ENCODE measurements around the gene MTG1.
"Not testable (repeated sequence)": the region's sequence is repeated elsewhere in the genome, so short reads cannot be mapped to it uniquely, and the experiment has no call there.

MTG1 gene

DNA sequence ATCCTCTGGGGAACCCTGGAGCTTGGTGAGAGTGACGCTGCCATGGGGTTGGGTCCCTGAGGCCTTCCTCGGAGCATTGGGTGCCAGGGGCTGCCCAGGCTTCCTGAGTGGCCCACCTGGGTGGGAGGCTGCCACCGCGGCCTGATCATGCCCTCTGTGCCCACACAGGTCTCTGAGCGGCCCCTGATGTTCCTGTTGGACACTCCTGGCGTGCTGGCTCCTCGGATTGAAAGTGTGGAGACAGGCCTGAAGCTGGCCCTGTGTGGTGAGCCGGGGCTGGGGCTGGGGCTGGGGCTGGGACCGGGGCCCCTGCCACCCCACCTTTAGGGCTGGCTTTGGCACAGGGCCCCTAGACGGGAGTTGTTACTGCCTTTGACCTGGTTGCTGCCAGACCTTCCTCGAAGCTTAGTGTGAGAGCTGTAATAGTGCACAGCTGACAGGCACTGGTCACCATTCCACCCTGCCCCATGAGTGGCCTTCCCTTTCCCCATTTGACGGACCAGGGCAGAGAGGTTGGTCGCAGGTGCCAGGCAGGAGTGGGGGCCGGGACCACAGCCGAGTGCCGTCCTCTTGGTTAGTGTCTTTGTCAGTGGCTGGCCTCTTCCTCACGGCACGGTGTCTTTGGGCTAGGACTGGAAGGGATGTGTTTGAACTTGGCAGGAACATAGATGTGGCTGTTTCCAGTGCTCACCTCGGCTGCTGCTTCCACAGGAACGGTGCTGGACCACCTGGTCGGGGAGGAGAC, 8.2 kb downstream of the MTG1 start:
- DNase-seq, result no peak

DNA sequence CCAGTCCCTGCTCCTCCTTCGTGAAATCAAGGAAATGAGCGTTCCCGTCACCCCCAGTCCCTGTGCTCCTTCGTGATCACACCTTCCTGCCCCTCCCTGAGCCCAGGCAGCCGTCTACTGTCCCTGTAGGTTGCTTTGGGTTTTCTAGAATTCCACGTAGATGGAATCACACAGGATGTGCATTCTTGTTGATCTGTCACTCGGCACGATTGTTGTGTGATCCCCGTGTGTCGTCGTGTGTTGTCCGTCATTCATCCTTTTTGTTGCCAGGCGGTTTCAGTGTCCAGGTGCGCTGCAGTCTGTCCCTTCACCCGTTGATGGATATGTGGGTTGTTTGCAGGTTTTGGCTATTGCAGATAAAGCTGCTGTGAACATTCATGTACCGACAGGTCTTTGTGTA, 9.4 kb downstream of the MTG1 start:
- no peak for DNase-seq

DNA sequence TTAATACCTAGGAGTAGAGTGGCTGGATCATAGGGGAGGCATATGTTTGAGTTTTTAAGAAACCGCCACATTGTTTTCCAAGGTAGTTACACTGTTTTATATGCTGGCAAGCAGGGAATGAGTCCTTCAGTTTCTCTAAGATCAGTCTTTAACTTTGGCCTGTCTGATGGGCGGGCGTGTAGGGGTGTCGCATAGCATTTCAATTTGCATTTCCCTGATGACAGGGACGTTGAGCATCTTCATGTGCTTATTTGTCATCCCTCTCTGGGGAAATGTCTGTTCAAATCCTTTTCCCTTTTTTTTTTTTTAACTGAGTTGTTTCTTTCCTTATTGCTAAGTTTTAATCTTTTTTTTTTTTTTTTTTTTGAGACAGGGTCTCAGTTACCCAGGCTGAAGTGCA, 9.8 kb downstream of the MTG1 start:
- no peak for DNase-seq

DNA sequence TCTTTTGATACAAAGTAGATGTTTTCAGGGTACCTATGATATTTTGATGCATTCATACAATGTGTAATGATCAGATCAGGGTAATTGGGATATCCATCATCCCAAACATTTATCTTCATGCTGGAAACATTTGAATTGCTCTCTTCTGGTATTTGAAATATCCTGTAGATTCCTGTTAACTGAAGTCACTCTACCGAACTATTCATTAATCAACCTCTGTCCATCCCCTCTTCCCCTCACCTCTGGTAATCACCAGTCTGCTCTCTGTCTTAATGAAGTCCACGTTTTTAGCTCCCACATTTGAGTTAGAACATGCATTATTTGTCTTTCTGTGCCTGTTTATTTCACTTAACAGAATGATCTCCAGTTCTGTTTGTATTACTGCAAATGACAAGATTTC, 11.3 kb downstream of the MTG1 start:
- DNase-seq, result no peak

DNA sequence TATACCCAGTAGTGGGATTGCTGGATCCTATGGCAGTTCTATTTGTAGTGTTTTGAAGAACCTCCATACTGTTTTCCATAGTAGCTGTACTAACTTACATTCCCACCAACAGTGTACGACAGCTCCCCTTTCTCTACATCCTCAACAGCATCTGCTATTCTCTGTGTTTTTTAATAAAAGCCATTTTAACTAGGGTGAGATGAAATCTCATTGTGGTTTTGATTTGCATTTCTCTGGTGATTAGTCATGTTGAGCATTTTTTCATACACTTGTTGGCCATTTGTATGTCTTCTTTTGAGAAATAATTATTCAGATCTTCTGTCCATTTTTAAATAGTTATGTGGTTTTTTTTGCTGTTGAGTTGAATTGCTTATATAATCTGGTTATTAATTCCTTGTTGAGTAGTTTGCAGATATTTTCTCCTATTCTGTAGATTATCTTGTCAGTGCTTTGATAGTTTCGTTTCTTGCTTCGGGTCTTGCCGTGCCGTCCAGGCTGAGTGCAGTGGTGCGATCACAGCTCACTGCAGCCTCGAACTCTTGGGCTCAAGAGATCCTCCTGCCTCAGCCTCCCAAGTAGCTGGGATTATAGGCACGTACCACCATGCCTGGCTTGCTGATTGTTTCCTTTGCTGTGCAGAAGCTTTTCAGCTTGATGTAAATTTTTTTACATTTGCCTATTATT, 12.0 kb downstream of the MTG1 start:
- no peak for DNase-seq

DNA sequence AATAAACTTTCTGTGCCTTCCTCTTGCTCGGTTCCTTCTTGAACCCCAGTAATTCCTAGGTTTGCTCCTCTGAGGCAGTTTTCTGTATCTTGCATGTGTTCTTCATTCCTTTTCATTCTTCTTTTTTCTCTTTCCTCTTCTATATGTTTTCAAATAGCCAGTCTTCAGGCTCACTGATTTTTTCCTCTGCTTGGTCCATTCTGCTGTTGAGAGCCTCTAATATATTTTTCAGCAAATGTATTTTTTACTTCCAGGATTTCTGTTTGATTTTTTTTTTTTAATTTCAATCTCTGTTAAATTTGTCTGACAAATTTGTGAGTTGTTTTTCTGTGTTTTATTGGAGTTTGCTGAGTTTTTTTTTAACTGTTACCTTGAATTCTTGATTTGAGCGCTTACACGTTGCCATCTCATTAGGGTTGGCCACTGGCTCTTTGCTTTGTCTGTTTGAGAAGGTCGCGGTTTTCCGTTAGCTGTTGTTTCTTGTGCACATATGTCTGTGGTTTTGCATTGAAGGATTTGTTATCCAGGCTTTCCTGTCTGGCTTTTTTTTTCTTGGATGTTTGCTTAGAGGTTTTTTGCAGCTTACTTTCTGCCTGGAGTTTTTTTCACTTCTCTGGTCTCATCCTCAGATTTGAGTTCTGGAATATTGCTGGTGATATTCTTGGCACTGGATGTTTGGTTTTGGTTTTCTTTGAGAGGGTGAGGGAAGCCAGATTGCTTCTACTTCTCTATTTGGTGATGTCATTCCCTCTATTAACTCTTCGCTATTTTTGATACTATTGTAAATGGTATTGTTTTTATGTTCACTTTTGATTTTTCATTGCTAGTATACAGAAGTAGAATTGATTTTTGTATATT, 17.8 kb downstream of the MTG1 start:
- no peak for DNase-seq

DNA sequence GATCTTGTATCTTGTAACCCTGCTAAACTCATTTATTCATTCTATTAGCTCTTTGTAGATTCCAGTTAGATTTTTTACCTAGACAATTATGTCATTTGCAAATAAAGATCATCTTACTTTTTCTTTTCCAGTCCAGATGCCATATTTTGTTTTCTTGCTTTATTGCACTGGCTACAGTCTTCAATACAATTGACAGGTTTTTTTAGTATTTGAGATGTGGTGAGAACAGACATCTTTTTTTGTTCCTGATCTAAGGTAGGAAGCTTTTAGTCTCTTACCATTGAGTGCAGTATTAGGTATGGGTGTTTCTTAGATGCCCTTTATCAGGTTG, 18.4 kb downstream of the MTG1 start:
- no peak for DNase-seq

DNA sequence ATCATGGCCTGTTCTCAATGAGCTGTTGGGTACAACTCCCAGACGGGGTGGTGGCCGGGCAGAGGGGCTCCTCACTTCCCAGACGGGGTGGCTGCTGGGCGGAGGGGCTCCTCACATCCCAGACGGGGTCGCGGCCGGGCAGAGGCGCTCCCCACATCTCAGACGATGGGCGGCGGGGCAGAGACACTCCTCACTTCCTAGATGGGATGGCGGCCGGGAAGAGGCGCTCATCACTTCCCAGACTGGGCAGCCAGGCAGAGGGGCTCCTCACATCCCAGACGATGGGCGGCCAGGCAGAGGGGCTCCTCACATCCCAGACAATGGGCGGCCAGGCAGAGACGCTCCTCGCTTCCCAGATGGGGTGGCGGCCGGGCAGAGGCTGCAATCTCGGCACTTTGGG, 20.4 kb downstream of the MTG1 start:
- not testable (repeated sequence) for DNase-seq

DNA sequence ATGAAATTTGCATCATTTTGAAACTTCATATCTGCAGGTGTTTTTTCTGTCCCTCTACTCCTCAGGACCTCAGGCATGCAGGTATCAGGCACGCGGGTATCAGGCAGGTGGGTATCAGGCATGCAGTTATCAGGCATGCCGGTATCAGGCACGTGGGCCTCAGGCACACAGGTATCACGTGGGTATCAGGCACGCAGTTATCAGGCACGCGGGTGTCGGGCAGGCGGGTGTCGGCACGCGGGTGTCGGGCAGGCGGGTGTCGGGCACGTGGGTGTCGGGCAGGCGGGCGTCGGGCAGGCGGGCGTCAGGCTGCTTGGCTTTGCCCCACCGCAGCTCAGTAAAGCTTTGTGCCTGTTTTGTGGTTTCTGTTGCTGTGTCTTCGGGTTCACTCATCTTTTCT, 21.8 kb downstream of the MTG1 start:
- DNase-seq, result no peak

DNA sequence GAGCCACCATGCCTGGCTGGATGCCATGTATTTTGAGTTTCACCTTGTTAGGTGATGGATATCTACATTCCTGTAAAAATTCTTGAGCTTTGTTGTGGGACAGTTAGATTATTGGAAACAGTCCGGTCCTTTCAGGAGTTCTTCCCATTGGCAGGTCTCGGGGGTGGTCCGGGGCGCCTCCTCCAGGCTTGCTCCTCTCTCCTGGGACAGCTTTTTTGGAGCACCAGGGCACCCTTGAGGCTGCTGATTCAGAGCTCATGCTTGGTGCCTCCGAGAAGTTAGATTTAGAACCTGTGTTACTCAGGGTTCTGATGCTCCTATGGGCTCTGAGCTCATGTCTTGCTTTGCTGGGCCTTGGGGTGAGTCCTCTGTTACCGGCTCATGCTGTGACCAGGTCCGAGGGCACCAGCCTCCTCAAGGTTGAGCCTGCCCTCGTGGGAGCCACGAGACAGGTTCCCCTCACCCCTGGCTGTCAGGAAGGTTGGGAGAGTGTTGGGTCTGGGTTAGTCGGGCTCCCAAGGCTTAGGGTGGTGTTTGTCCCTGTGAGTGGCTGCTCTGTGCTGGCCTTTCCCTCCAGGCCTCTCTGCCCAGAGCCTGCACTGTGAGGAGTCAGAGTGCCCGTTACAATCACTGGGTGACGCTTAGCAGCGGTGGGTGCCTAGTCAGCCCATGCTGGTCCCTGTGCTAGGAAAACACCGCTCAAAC, 24.5 kb downstream of the MTG1 start:
- DNase-seq, result no peak

DNA sequence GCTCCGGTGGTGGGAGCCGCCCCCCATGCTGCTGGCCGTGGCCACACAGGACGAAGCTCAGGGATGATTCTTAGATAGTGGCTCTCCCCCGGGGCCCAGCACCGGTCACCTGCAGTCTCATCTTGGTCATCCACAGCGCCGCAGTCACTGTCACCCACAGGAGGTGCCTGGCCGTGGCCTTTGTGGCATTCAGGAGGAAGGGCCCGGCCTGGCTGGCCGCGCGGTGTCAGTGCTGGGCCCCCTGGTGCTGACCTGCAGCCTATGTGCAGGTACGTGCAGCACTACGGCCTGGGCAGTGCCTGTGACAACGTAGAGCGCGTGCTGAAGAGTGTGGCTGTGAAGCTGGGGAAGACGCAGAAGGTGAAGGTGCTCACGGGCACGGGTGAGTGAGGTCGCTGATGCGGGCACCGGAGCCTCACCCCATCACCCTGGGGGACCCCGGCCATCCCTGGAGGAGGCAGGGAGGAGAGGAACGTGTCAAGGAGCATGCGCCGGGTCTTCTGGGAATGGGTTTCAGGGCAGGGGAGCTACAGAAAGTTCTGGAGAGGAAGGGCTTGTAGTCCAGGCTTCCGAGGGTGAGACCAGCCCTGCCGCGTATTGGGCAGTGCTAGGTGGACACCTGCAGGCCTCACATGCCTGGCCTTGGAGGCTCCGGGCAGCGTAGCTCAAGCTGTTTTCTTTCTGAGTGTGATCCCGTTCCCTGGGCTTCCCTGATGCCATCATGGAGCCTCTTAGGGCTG, 25.4 kb downstream of the MTG1 start:
- DNase-seq, result no peak

DNA sequence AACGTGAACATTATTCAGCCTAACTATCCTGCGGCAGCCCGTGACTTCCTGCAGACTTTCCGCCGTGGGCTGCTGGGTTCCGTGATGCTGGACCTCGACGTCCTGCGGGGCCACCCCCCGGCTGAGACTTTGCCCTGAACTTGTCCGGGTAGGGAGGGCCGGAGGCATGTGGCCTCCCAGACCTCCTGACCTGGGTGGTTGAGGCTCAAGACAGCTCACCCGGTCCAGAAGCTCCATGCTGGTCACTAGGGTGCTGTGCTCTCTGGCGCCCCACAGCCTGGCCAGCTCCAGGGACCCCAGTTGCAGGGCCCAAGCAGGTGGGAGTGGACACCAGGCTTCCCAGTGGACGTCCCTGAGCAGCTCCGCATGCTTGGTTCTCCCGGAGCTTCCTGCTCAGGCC, 26.1 kb downstream of the MTG1 start:
- DNase-seq, result no peak

DNA sequence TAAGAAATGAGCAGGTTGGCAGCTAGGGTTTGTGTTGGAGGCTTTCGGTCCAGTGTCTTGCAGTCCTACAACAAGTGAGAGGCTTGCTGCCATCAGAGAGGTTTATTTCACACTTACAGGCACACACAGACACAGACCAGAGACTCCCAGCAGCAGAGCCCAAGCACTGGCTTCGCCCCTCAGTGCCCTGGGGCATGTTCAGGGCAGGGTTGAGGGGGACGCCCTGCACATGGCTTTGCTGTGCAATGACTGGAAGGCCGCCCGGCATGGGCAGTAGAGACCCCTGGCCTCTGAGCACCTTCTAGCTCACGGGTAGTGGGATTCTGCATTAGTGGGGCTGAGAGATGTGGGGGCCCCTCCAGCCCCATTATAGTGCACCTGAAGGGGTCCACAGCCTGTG, 26.6 kb downstream of the MTG1 start:
- no peak for DNase-seq

DNA sequence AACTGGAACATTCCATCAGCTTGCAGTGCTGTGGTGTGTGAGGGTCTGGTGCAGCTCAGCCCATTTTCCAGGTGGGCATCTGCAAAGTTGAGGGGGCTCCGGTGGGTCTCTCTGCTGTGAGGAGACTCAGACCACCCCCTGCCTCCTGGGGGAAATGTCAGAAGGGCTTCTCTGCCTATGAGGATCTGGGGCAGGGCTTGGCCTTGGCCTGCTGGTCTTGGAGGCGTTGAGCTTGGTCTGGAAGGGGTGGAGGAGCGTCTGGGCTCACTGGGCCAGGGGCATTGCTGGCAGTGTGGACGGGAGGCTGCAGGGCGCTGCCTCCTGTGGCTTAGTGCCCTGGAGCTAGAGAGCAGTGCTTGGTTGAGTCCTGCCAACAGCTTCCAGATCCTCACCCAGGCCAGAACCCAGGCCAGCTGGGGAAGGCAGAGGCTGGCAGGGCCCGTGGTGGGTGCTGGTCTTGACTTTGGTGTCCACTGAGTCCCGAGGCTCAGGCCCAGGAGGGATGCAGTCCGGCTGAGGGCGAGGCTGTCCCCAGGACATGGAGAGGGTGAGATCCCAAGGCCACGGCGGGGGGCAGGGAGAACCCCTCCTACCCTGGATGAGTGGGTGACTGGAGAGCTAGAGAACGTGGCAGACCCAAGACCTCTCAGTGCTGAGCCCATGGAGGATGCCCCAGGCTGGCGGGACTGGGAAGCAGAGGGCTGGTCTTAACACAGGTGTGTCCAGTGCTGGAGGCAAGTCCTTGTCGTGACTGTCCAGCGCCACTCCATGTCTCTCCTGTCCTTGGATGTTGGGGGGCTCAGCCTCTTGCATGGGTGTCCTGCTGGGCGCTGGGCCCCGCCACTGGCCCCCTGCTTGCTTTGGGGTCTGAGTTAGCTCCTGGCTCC, 27.6 kb downstream of the MTG1 start:
- DNase-seq, result no peak

DNA sequence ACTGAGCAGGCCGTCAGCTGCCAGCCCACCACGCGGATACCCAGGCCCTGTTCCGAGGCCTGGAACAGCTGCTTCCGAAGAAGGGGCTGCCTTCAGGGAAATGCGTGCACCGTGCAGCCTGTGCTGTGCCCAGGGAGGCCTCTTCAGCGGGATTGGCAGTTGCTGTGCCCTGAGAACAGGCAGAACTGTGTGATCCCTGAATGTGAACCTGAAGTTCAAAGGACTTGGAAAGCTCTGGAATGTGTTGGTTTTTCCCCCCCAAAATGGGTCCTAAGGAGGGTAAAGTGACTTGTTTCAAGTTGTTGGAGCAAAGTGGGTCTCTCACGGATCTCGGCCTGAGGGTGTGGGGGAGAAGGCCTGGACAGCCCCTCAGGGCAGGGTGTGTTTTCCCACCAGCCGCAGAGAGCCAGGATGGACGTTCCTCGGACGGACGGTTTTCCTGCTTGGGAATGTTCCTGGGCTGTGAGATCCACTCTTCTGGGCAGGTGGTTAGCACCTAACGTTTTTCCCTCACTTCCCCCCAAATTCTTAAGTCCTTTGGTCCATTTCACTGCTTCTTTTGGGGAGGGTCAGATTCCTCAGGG, 28.4 kb downstream of the MTG1 start:
- no peak for DNase-seq

DNA sequence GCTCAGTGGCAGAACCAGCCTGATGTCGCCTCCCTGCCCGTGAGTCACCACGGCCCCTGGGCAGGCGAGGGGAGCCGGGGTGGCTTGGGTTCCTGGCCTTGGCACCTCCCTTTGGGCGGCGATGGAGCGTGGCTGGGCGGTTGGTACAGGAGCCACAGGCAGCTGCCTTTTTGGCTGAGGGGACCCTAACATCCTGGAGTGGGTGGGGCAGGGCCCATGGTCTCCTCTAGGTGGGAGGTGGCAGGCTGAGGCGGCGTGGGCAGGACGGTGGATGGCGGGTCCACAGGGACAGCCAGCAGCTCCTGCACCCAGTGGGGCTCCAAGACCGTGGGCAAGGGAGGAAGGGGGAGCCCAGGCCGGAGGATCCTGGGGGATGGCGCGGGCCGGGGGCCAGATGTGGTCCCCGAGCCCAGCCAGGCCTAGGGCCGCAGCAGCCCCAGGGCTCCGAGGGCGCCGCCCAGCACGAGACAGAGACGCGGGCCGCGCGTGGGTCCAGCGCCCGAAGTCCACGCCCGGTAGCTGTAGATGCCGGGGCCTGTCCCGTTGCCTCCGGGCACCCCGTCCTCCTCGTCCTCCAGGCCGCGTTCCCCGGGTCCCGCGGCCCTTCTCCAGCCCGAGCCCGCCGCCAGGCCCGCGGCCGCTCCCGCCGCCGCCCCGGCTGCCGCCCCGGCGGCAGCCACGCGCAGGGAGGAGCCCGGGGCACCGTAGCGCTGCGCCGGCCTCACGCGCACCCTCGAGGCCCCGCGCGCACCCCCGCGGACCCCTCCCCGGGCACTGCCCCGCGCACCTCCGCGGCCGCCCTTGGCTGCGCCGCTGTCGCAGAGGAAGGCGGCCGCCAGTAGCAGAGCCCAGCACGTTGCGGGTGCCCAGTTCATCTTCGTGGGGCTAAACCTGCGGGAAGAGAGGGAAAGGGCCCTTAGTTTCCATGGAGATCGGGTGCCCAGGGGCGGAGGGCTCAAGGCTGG, 29.1 kb downstream of the MTG1 start:
- no peak for DNase-seq

DNA sequence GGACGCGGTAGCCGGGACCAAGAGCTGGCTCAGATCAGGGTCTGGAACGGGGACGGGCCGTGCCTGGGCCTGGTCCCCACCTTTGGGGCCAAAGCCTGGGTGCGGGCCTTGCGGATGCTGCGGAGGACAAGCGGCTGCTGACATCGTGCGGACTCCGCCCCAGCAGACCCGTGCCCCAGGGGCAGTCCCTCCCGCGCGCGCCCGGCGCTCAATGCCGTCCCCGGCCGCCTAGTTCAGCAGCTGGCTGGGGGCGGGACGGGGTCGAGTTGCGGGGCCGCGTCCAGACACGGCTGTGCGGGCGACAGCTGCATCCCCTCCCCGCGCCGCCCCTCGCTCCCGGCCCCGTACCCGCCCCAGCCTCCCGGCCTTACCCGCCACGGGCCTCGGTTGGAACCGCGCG, 30.1 kb downstream of the MTG1 start:
- not testable (repeated sequence) for DNase-seq

DNA sequence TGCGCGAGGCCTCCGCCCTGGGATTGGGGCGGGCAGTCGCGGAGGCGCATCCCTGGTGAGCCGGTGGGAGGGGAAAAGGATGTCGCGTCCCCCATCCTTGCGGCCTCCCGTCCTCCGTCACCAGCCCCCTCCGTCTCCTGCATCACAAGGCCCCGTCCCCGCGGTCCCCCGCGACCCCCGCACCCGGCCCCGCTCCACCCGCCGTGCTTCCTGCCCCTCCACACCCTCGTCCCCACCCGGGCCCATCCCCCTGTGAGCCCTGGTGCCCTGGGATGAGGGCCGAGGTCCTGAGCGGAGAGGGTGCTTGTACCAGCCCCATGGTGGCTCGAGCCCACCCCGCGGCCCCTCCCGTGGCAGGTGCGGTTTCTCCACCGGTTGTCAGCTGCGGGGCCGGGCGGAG, 30.6 kb downstream of the MTG1 start, which contains the start of gene SPRN:
TSS of gene SPRN (minus strand) at position 25 of the 400 bp plus-strand sequence. CDS start 944 bp downstream, outside the sequence.
- not testable (repeated sequence) for DNase-seq

DNA sequence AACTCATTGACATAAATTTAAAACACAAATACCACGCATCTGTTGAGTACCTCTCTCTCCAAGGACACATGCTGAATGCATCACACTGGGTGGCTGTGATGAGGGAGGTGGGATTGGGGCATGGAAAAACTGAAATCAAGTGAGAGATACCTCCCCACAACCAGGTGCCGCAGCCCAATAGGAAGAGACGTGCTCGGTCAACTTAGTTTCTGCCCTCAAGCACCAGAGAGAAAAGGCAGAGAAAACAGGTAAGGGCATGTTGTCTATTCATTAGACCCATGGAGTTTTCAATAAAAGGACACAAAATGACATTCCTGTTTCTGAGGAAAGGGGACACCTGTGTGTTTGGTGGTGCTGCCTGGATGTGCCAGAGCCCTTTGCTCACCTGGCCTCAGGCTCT, 35.6 kb downstream of the MTG1 start:
- DNase-seq, result not testable (repeated sequence)
